Left lung (tissue), 10 donors: Measurements from ENCODE around the gene CRLF1. TPM values are rescaled to one million over a fixed set of nuclear protein-coding genes. Genes with fewer than 3 reads are reported as not detected.
"Not testable (repeated sequence)": the region's sequence is repeated elsewhere in the genome, so short reads cannot be mapped to it uniquely, and the experiment has no call there.

Experiments
- ATAC-seq: fragments of 200-7000 bp; cut with Tn5 transposase; one replicate; pipeline ENCODE4 v1.9.1; 2020; ENCODE audit warnings: moderate library complexity
- DNase-seq, 4 donors: peaks; one replicate each; pipeline ENCODE4 v3.0.0-alpha.2; 2013 to 2020
- H3K27ac ChIP-seq, 2 donors: fragments of 200-600 bp; sonication (generic) in 1 of 2; one replicate each; pipeline versions ENCODE4 v1.5.0 to v1.8.0; 2020 to 2021
- H3K27me3 ChIP-seq, 2 donors: fragments of 200-600 bp; sonication (generic) in 1 of 2; one replicate each; pipeline versions ENCODE4 v1.5.0 to v1.8.0; 2020 to 2021
- H3K36me3 ChIP-seq, 2 donors: fragments of 200-600 bp; sonication (generic) in 1 of 2; one replicate each; pipeline versions ENCODE4 v1.5.0 to v1.8.0; 2020 to 2021
- H3K4me1 ChIP-seq, 2 donors: fragments of 200-600 bp; one replicate each; pipeline ENCODE4 v1.8.0; 2021
- H3K4me3 ChIP-seq, 2 donors: fragments of 200-600 bp; sonication (generic) in 1 of 2; one replicate each; pipeline versions ENCODE4 v1.5.0 to v1.8.0; 2020 to 2021; ENCODE audit warnings: mild to moderate bottlenecking in 1 of 2
- H3K9me3 ChIP-seq, 2 donors: fragments of 200-600 bp; sonication (generic) in 1 of 2; one replicate each; pipeline versions ENCODE4 v1.5.0 to v1.8.0; 2020 to 2021
- CTCF ChIP-seq, 2 donors: fragments of 200-600 bp; sonication (generic) in 1 of 2; IDR thresholded peaks; one replicate each; pipeline versions ENCODE4 v1.5.0 to v1.8.0; 2021; ENCODE audit warnings: antibody characterized with exemption in 2 of 2
- intact Hi-C, 2 donors: fragments of 100-400 bp; cut with DNase I; formaldehyde crosslinking; loops; one replicate each; pipeline versions ENCODE4 v1.11.2 to v1.14.2; 2022
- polyA plus RNA-seq, 6 donors: library from polyadenylated mRNA; unstranded; fragments of 120-200 nt; gene quantifications; one replicate each; pipeline ENCODE4 v1.2.1, GENCODE V29; 2013; ENCODE audit not compliant: insufficient read length in 6 of 6
- total RNA-seq, 2 donors: library from RNA; stranded (reverse); fragmentation: NEBNext Ultra II Directional; extraction: Animal tissue kit (Norgen Biotek cat#: 25700); gene quantifications; one replicate each; pipeline ENCODE4 v1.2.1, GENCODE V29; 2021
- donor health status: DM: no; HTN: yes; CAD: no.
- donor health status: DM: no; HTN: no; CAD: no.

Gene CRLF1
- total and polyA plus RNA-seq, 8 donors: 22.5 to 328 (median 233) TPM

DNA sequence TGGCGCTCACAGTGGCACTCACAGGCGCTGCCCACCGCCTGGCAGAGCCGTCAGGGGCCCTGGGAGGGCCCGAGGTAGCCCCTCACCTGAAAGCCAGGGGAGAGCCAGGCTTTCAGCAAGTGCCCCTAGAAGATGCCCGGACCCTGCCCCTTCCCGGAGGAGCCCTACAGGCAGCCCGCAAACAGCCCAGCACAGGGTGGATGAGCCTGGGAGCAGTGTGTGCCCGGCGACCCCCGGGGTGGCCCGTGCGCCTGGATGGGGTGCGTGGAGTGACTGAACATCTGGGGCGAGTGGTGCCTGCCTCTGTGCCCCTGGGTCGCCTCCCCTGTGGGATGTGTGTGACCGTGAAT, 1.4 kb downstream of the CRLF1 start:
- Histone ChIP-seq H3K9me3 (no peaks in the 10 kb centered on the region), H3K36me3 (no peaks in the 10 kb centered on the region), H3K4me3 (no peak overlapping the region), H3K27me3 (peaks cover 59 to 96% of the 10 kb centered on the region in 2 donors), H3K27ac (no peak overlapping the region), H3K4me1 (peaks cover 5 to 25% of the 10 kb centered on the region in 2 donors)
- ATAC-seq (no peak), DNase-seq (no peak)
- TF ChIP-seq CTCF (IDR thresholded peaks at IDR 0.05): no peak
- intact Hi-C loops: no loop called here

DNA sequence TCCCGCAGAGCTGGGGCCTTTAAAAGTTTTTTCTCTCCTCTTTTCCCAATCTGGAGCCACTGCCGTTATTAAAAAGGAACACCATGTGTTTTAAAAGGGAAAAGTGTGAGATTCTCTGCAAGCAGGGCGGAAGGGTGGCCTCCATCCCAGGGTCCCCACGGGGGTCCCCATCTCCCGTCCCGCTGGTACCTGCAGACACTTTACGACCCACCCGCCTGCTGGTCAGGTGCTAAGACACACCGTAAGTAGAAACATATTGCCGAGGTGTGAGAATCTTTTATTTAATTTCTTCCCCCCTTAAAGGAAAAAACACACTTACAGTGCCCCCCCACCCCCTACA, 1.8 kb downstream of the CRLF1 start:
- Histone ChIP-seq H3K36me3 (no peaks in the 10 kb centered on the region), H3K4me1 (peaks cover 4 to 25% of the 10 kb centered on the region in 2 donors), H3K9me3 (no peaks in the 10 kb centered on the region), H3K27me3 (peaks cover 55 to 96% of the 10 kb centered on the region in 2 donors), H3K27ac (no peak overlapping the region), H3K4me3 (no peak overlapping the region)
- DNase-seq (no peak), ATAC-seq (no peak)
- no peak for TF ChIP-seq CTCF (IDR thresholded peaks at IDR 0.05)
- intact Hi-C loops: no loop called here

DNA sequence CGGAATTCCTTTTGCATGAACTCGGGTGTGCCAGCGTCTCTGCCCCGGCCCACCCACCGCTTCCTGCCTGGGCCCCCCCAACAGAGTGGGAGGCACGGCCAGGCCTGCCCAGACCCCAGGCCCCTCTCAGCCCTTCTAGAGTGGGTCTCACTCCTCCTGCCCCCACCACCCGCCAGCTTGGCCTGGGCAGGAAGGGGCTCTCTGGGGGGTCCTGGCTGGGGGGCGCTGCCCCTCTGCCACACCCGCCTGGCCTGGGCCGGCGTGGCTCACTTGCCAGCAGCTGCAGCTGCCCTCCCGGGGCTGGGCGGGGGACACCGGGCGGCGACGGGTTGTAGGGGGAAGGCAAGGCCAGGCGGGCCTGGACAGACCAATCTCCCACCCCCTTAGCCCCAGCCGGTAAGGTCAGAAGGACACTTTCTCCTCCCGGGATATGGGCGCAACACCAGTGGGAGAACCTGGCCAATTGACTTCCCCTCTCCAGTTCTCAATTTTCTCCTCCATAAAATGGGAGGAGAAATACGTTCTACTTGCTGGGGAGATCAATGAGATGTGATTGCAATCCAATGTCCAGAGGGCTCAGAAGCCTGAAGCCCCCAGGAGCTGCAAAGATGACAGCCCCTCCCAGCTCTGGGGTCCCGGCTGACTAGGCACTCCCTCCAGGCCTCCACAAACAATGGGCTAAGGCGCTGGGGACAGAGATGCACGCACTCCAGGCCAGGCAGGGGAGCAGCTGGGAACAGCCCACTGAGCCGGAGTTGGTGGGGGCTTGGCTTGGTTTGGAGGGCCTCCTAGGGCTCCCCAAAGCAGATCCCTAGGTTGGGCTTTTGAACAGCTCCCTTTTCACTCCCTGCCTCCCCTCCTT, 2.4 kb downstream of the CRLF1 start:
- DNase-seq (no peak), ATAC-seq (no peak)
- Histone ChIP-seq H3K9me3 (no peaks in the 10 kb centered on the region), H3K27ac (no peak overlapping the region), H3K4me3 (no peak overlapping the region), H3K27me3 (peaks cover 49 to 96% of the 10 kb centered on the region in 2 donors), H3K36me3 (no peaks in the 10 kb centered on the region), H3K4me1 (peaks cover 4 to 25% of the 10 kb centered on the region in 2 donors)
- TF ChIP-seq CTCF (IDR thresholded peaks at IDR 0.05): no peak
- intact Hi-C loops: no loop called here

DNA sequence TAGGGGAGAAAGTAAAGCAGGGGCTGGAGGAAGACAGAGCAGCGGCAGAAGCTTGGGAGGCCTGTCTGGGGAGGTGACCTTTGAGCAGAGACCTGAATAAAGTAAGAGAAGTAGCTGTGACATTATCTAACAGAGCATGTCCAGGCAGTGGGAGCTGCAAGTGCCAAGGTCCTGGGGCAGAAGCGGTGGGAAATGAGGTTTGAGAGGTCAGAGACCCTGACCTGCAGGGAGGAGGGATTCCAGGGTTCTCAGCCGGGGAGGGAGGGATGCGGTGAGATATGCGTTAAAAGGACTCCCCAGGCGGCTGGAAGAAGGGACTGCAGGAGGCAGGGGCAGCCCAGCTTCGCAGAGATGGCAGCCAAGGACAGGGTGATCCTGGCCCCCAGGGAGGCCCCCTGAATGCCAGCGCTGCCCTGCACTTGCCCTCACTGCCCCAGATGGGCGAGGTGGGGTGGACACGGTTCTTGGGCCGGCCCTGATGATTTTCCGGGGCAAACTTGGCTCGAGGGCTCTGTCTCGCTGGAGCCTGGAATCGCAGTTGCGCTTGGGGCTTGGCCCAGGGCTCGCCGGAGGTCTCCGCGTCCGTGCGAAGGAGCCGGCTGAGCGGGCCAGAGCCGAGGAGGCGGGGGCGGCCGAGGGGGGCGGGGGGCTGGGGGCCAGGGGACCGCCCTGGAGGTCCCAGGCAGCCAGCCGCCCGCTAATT, 3.2 kb downstream of the CRLF1 start:
- H3K9me3 ChIP-seq: no peaks in the 10 kb centered on the region
- peaks cover 4 to 25% of the 10 kb centered on the region in 2 donors for H3K4me1 ChIP-seq
- DNase-seq: no peak
- no peak overlapping the region for H3K27ac ChIP-seq
- peaks cover 43 to 96% of the 10 kb centered on the region in 2 donors for H3K27me3 ChIP-seq
- no peaks in the 10 kb centered on the region for H3K36me3 ChIP-seq
- ATAC-seq: no peak
- intact Hi-C loops: no loop called here
- TF ChIP-seq CTCF (IDR thresholded peaks at IDR 0.05): no peak
- no peak overlapping the region for H3K4me3 ChIP-seq

- Histone ChIP-seq H3K27me3 (peaks cover 28 to 96% of the 10 kb centered on the region in 2 donors), H3K27ac (no peak overlapping the region), H3K4me3 (no peak overlapping the region), H3K36me3 (no peaks in the 10 kb centered on the region), H3K9me3 (no peaks in the 10 kb centered on the region), H3K4me1 (peaks cover 0 to 19% of the 10 kb centered on the region in 2 donors)
- ATAC-seq (no peak), DNase-seq (no peak)
- no peak for TF ChIP-seq CTCF (IDR thresholded peaks at IDR 0.05)
- intact Hi-C loops: no loop called here
Observed at GRCh38 chr19:18601875-18602274, 4.7 kb downstream of the CRLF1 start.

GRCh38 chr19:18600692-18601397, 5.8 kb downstream of the CRLF1 start:
- H3K4me3 ChIP-seq, DNase-seq, H3K9me3 ChIP-seq, intact Hi-C loops, H3K36me3 ChIP-seq, H3K27ac ChIP-seq, ATAC-seq: not testable (repeated sequence)
- Histone ChIP-seq H3K4me1 (peaks cover 0 to 14% of the 10 kb centered on the region in 2 donors), H3K27me3 (peaks cover 23 to 98% of the 10 kb centered on the region in 2 donors)
